Left ventricle myocardium inferior (tissue), 1 donor: ENCODE results near the gene TEX26. TPM values are rescaled to one million over a fixed set of nuclear protein-coding genes. Genes with fewer than 3 reads are reported as not detected.

Experiments used
- DNase-seq: peaks from one replicate; pipeline ENCODE4 v3.0.0-alpha.2; 2020
- H3K27ac ChIP-seq: fragments of 200-600 bp; replicated peaks from 2 replicates; pipeline ENCODE4 v1.8.0; 2021
- H3K27me3 ChIP-seq: fragments of 200-600 bp; 2 replicates; pipeline ENCODE4 v1.8.0; 2021; ENCODE audit warnings: low read depth
- H3K36me3 ChIP-seq: fragments of 200-600 bp; 2 replicates; pipeline ENCODE4 v1.8.0; 2021
- H3K4me1 ChIP-seq: fragments of 200-600 bp; 2 replicates; pipeline ENCODE4 v1.8.0; 2021
- H3K4me3 ChIP-seq: fragments of 200-600 bp; 2 replicates; pipeline ENCODE4 v1.8.0; 2021; ENCODE audit warnings: mild to moderate bottlenecking, moderate library complexity
- H3K9me3 ChIP-seq: fragments of 200-600 bp; replicated peaks from 2 replicates; pipeline ENCODE4 v1.8.0; 2021
- intact Hi-C: fragments of 100-400 bp; cut with micrococcal nuclease; formaldehyde crosslinking; loops from one replicate; pipeline ENCODE4 v1.11.0; 2022
- total RNA-seq: library from RNA; stranded (reverse); fragmentation: NEBNext Ultra II Directional; extraction: Animal tissue kit (Norgen Biotek cat#: 25700); gene quantifications from one replicate; pipeline ENCODE4 v1.2.1, GENCODE V29; 2021
- TF ChIP-seq, protein P1 (sequence below): fragments of 200-600 bp; IDR thresholded peaks from 2 replicates; pipeline ENCODE4 v1.8.0; 2021; ENCODE audit warnings: antibody characterized with exemption, mild to moderate bottlenecking, borderline replicate concordance
- donor health status: DM: no; HTN: yes; CAD: no; lungs with severe emphysema.

TEX26 gene
- total RNA-seq, 1 donor from 2014 or later = not detected

DNA sequence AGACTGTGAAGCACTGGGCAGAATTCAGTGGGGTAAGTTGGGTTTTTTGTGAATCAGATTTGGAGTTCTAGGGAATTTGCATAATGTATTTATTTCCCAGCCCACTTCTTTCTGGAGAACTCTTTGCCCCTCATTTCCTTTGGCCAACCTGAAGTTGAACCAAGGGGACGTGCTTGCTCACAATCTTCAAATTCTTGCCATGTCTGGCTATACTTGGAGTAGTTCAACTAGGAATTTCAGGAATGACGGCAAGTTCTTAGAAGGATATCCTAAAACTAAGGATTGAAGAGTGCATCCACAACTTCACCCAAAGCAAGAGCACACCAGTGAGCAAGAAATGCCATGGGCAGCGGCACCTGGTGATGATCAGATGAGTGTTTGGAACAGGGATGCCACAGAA lies 88.5 kb downstream of the TEX26 start:
- no peak overlapping the region for H3K27ac ChIP-seq
- peaks cover 45% of the 10 kb centered on the region for H3K27me3 ChIP-seq
- H3K9me3 ChIP-seq = peaks cover 7% of the 10 kb centered on the region
- no peaks in the 10 kb centered on the region for H3K4me1 ChIP-seq
- TF ChIP-seq, protein P1, sequence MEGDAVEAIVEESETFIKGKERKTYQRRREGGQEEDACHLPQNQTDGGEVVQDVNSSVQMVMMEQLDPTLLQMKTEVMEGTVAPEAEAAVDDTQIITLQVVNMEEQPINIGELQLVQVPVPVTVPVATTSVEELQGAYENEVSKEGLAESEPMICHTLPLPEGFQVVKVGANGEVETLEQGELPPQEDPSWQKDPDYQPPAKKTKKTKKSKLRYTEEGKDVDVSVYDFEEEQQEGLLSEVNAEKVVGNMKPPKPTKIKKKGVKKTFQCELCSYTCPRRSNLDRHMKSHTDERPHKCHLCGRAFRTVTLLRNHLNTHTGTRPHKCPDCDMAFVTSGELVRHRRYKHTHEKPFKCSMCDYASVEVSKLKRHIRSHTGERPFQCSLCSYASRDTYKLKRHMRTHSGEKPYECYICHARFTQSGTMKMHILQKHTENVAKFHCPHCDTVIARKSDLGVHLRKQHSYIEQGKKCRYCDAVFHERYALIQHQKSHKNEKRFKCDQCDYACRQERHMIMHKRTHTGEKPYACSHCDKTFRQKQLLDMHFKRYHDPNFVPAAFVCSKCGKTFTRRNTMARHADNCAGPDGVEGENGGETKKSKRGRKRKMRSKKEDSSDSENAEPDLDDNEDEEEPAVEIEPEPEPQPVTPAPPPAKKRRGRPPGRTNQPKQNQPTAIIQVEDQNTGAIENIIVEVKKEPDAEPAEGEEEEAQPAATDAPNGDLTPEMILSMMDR = no peak
- H3K4me3 ChIP-seq = no peak overlapping the region
- DNase-seq = no peak
- no peaks in the 10 kb centered on the region for H3K36me3 ChIP-seq
- intact Hi-C loops = no loop called here

DNA sequence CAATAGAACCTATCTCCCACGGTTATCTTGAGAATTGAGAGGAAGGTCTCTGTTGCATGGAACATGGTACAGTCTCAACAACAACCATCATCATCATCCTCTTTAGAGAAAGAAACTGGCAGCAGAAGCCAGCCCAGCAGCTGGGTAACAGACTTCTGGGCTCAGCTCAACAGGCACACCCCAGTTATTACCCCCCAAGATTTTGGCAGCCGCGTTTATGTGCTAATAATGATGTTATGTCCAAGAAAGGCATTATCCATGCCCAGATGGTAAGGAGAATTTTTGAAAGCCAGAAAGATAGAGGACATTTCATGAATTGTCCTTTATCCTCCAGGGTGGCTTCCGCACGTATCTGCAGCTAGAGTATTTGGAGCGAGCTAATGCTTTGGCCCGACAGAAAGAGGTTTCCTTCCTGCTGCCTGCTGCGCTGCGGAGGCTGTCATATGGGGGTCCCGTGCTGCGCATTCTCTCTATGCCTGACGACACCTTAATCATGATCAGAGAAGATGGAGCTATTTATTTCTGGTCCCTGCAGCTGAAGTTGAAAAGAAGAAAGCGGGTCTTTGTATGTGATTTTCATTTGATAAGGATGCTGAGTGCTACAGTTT lies 89.9 kb downstream of the TEX26 start:
- H3K4me3 ChIP-seq = no peak overlapping the region
- DNase-seq = no peak
- H3K27ac ChIP-seq = no peak overlapping the region
- peaks cover 6% of the 10 kb centered on the region for H3K9me3 ChIP-seq
- H3K4me1 ChIP-seq = no peaks in the 10 kb centered on the region
- H3K27me3 ChIP-seq = peaks cover 41% of the 10 kb centered on the region
- TF ChIP-seq, protein P1 = no peak
- H3K36me3 ChIP-seq = no peaks in the 10 kb centered on the region
- intact Hi-C loops = no loop called here

DNA sequence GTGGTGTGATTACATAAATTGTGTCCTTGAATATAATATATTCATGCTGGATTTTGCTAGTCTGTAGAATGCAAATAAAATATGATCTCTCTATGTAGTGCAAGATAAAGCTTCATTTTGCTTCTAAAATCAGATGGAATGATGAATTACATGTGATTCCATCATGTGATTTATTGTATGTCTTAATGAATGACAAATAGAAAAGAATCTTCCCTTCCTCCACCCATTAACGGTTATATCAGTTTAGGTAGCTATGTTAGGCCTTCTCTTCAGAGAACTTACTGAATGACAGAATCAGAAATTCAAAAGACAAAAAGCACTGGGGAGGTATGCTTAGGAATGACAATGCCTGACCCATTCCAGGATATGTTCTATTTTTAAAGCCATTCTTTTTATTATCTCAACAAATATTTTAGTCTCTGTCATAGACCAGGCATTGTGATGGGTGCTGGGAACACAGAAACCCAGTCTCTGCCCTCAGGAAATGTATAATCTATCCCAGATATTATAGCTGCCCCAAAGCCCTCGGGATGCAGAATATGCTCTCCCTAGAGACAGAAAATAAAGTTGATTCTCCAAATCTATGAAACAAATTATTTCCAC lies 90.6 kb downstream of the TEX26 start:
- intact Hi-C loops = no loop called here

More for the DNA sequence above, 90.6 kb downstream of the TEX26 start:
- Histone ChIP-seq H3K9me3 (no peaks in the 10 kb centered on the region), H3K27me3 (peaks cover 36% of the 10 kb centered on the region), H3K27ac (no peak overlapping the region), H3K4me3 (no peak overlapping the region), H3K4me1 (no peaks in the 10 kb centered on the region), H3K36me3 (no peaks in the 10 kb centered on the region)
- DNase-seq = no peak
- TF ChIP-seq, protein P1 = no peak

Other genes with a start within 250 kb of the TEX26 start
- gene ALOX5AP, start 197.1 kb upstream of the TEX26 start, total RNA-seq = 7.2 TPM
- gene MEDAG, start 26.4 kb upstream of the TEX26 start, total RNA-seq = 5.9 TPM
- gene HSPH1, start 229.2 kb downstream of the TEX26 start, total RNA-seq = 78.8 TPM